ENCODE results near the gene DCAF4. TPM values are rescaled to one million over a fixed set of nuclear protein-coding genes. Genes with fewer than 3 reads are reported as not detected.
A peak's percentile ranks its signal among the peaks of the same experiment; 100 is the strongest.

DCAF4 gene
- total RNA-seq (10 to 100 TPM; 11.8 to 12.3 TPM), polyA plus RNA-seq (ENCODE audit: insufficient read length in 6 of 6) (10 to 100 TPM; 14.7 to 27.7 (median 18.5) TPM)
- long read RNA-seq, donor 1, partial matches to known transcripts, result 0 of 1 reads
- long read RNA-seq, donor 1, other reads (novel, unspliced or antisense), result 0 of 1 reads
- long read RNA-seq, donor 2, partial matches to known transcripts, result 0 of 1 reads
- long read RNA-seq, donor 2, other reads (novel, unspliced or antisense), result 0 of 1 reads
- long read RNA-seq, donor 3, result 0 reads
- long read RNA-seq, donor 4, partial matches to known transcripts, result 0 of 4 reads
- long read RNA-seq, donor 4, other reads (novel, unspliced or antisense), result 3 of 4 reads
- long read RNA-seq, donor 5, result 0 reads
- long read RNA-seq, donor 6, partial matches to known transcripts, result 0 of 2 reads
- long read RNA-seq, donor 6, other reads (novel, unspliced or antisense), result 0 of 2 reads
- long read RNA-seq, donor 7, partial matches to known transcripts, result 0 of 1 reads
- long read RNA-seq, donor 7, other reads (novel, unspliced or antisense), result 0 of 1 reads
- long read RNA-seq, donor 8, partial matches to known transcripts, result 0 of 3 reads
- long read RNA-seq, donor 8, other reads (novel, unspliced or antisense), result 0 of 3 reads
- long read RNA-seq, donor 9, result 0 reads
- long read RNA-seq, donor 10, partial matches to known transcripts, result 0 of 2 reads
- long read RNA-seq, donor 10, other reads (novel, unspliced or antisense), result 1 of 2 reads
- long read RNA-seq, donor 11, result 0 reads
- long read RNA-seq, donor 12, result 0 reads

- TF ChIP-seq CTCF (IDR thresholded peaks at IDR 0.05), result no peak
- peaks cover 0 to 18% of the 10 kb centered on the region in 2 donors for H3K4me1 ChIP-seq
- ATAC-seq (peak; percentile 96), DNase-seq (peak; percentile 92 to 98 (median 96))
- H3K9me3 ChIP-seq, result no peaks in the 10 kb centered on the region
- H3K36me3 ChIP-seq, result no peaks in the 10 kb centered on the region
- no peaks in the 10 kb centered on the region for H3K27me3 ChIP-seq
- peak within 1 kb of the TSS; percentile 75 to 90 for H3K4me3 ChIP-seq
- peak within 1 kb of the TSS; percentile 73 to 79 for H3K27ac ChIP-seq
- intact Hi-C loops (cut with DNase I), result no loop called here
Observed at GRCh38 chr14:72926292-72927028, at the start of gene DCAF4. TSS of gene DCAF4 (plus strand) at chr14:72926464. CDS start at chr14:72937979, 11,515 bp downstream.

- intact Hi-C loops (cut with DNase I), result no loop called here
- no peaks in the 10 kb centered on the region for H3K36me3 ChIP-seq
- peaks cover 0 to 4% of the 10 kb centered on the region in 2 donors for H3K9me3 ChIP-seq
- DNase-seq (no peak), ATAC-seq (no peak)
- no peak overlapping the region for H3K27ac ChIP-seq
- H3K27me3 ChIP-seq, result no peaks in the 10 kb centered on the region
- no peaks in the 10 kb centered on the region for H3K4me1 ChIP-seq
- no peak for TF ChIP-seq CTCF (IDR thresholded peaks at IDR 0.05)
- no peak overlapping the region for H3K4me3 ChIP-seq
Observed at GRCh38 chr14:72876710-72877063, 49.6 kb upstream of the DCAF4 start.

- H3K9me3 ChIP-seq, result no peaks in the 10 kb centered on the region
- no peak overlapping the region for H3K27ac ChIP-seq
- H3K36me3 ChIP-seq, result no peaks in the 10 kb centered on the region
- DNase-seq (no peak), ATAC-seq (no peak)
- intact Hi-C loops (cut with DNase I), result no loop called here
- H3K27me3 ChIP-seq, result no peaks in the 10 kb centered on the region
- H3K4me1 ChIP-seq, result no peaks in the 10 kb centered on the region
- H3K4me3 ChIP-seq, result no peak overlapping the region
- TF ChIP-seq CTCF (IDR thresholded peaks at IDR 0.05), result no peak
Observed at GRCh38 chr14:72878746-72879145, 47.5 kb upstream of the DCAF4 start.

- no peak for TF ChIP-seq CTCF (IDR thresholded peaks at IDR 0.05)
- intact Hi-C loops (cut with DNase I), result no loop called here
- no peaks in the 10 kb centered on the region for H3K4me1 ChIP-seq
Observed at GRCh38 chr14:72879431-72879830, 46.8 kb upstream of the DCAF4 start.

More at GRCh38 chr14:72879431-72879830, 46.8 kb upstream of the DCAF4 start:
- Histone ChIP-seq H3K27ac (no peak overlapping the region), H3K9me3 (no peaks in the 10 kb centered on the region), H3K27me3 (no peaks in the 10 kb centered on the region), H3K4me3 (no peak overlapping the region), H3K36me3 (no peaks in the 10 kb centered on the region)
- no peak for DNase-seq
- ATAC-seq, result no peak

Data from left lung (tissue), 14 donors.